Posterior vena cava (tissue), 2 donors: ENCODE results near the gene INPP4B. TPM values are rescaled to one million over a fixed set of nuclear protein-coding genes. Genes with fewer than 3 reads are reported as not detected.

Experiments
- DNase-seq: peaks from one replicate; pipeline ENCODE4 v3.0.0-alpha.2; 2020; ENCODE audit warnings: low spot score
- intact Hi-C, 2 donors: fragments of 100-400 bp; cut with DNase I; formaldehyde crosslinking; loops; one replicate each; pipeline versions ENCODE4 v1.14.1 to v1.14.2; 2022 to 2023
- total RNA-seq, 2 donors: library from RNA; stranded (reverse); fragmentation: NEBNext Ultra II Directional; extraction: Animal tissue kit (Norgen Biotek cat#: 25700); gene quantifications; one replicate each; pipeline ENCODE4 v1.2.1, GENCODE V29; 2021
- donor health status: DM: yes; HTN: yes; CAD: no.
- donor health status: DM: yes; HTN: yes; CAD: no.

INPP4B gene
- total RNA-seq, 2 donors from 2014 or later: 24.9 to 25.7 TPM

- intact Hi-C loops: no loop called here
- DNase-seq: no peak
These were observed 473.4 kb downstream of the INPP4B start for GRCh38 chr4:142372530-142373260.

- no peak for DNase-seq
- intact Hi-C loops: no loop called here
These were observed 477.0 kb downstream of the INPP4B start for GRCh38 chr4:142369141-142369540.

- intact Hi-C loops: no loop called here
These were observed 478.5 kb downstream of the INPP4B start for GRCh38 chr4:142367418-142368180.

GRCh38 chr4:142366769-142367181 lies 479.3 kb downstream of the INPP4B start:
- DNase-seq: no peak
- intact Hi-C loops: no loop called here

More at GRCh38 chr4:142367418-142368180, 478.5 kb downstream of the INPP4B start:
- no peak for DNase-seq

DNA sequence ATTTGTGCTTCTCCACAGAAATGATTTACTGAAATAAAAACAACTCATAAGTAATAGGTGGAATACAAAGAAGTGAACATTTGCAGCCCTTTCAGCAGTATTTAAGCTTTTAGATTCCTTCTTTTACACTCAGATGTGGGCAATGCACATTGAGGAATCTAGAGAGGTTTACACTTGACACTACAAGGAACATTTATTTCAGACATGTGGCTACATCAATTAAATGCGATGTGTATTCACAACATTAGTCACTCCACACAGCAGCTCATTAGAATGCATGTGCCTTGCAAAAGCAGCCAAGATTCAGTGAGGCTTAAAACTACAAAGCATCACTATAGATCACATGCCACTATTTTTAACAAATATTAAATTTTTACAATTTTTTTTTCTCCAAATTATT lies 480.7 kb downstream of the INPP4B start:
- intact Hi-C loops: no loop called here
- no peak for DNase-seq

DNA sequence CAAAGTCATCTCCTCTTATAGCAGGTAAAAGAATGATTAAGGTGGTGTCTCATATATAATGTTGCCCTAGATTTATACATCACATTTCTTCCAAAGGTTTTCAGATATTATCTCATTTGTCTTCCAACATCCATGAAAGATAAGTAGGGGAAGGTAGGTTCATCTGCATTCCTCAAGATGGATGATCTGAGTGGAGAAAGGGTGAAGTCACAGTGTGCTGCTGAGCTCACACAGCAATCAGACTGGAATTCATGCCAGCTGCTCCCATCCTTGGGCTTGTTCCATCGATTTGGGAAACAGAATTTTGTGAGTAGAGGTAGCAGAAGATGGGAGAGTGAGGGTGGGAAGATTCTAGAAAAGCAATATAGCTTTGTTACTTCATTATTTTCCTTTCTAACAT lies 482.4 kb downstream of the INPP4B start:
- intact Hi-C loops: no loop called here
- DNase-seq: no peak

GRCh38 chr4:142361981-142362380 lies 484.1 kb downstream of the INPP4B start:
- no peak for DNase-seq
- intact Hi-C loops: no loop called here

- DNase-seq: no peak
- intact Hi-C loops: no loop called here
These were observed 485.4 kb downstream of the INPP4B start for GRCh38 chr4:142360657-142361056.

GRCh38 chr4:142358656-142359055 lies 487.4 kb downstream of the INPP4B start:
- DNase-seq: no peak
- intact Hi-C loops: loop anchor here in 1 of 2 donors (10.0 kb wide), 1 partner anchor 234 kb away; no protein-coding TSS in a partner anchor

DNA sequence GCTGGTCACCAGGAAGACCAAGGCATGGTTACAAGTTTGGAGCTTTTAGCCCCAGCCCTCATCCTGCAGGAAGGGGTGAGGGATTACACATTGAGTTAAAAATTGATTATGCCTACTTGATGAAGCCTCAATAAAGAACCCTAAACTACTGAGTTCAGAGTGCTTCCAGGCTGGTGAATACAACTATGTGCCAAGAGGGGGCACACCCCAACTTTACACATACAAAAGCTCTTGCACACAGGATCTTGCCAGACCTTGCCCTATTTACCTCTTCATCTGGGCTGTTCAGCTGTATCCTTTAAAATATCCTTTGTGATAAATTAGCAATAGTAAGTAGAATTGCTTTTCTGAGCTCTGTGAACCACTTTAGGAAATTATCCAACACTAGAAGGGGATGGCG lies 489.3 kb downstream of the INPP4B start:
- DNase-seq: no peak
- intact Hi-C loops: loop anchor here in 1 of 2 donors (10.0 kb wide), 1 partner anchor 232 kb away; no protein-coding TSS in a partner anchor

GRCh38 chr4:142356118-142356759 lies 489.9 kb downstream of the INPP4B start:
- intact Hi-C loops: loop anchor here in 1 of 2 donors (10.0 kb wide), 1 partner anchor 231 kb away; no protein-coding TSS in a partner anchor
- DNase-seq: no peak

GRCh38 chr4:142355421-142355930 lies 490.6 kb downstream of the INPP4B start:
- no peak for DNase-seq
- intact Hi-C loops: loop anchor here in 1 of 2 donors (10.0 kb wide), 1 partner anchor 231 kb away; no protein-coding TSS in a partner anchor

DNA sequence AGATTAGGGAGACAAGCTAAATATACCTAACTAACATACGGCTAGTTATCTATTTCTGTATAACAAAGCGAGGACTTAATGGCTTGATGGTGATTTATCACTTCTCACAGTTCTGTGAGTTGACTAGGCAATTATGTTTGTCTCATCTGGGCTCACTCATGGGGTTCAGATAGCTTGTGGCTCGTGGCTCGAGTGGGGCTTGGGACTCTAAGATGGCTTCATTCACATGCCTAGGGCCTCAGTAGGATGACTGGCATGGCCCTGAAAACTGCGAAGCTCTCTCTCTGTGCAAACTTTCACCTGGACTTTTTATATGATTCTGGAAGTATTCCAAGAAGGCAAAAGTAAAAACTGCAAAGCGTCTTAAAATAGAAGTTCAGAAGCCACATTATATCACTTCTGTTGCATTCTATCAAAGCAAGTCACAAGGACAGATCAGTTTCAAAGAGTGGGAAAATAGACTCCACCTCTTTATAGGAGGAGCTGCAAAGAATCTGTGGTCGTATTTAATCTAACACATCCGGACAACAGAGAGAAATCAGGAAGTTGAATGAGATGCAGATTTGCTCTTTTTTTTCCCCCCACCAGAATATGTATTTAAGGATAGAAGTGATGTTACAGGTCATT lies 491.2 kb downstream of the INPP4B start:
- DNase-seq: no peak
- intact Hi-C loops: loop anchor here in 1 of 2 donors (10.0 kb wide), 1 partner anchor 230 kb away; no protein-coding TSS in a partner anchor

GRCh38 chr4:142354041-142354440 lies 492.1 kb downstream of the INPP4B start:
- DNase-seq: no peak
- intact Hi-C loops: loop anchor here in 1 of 2 donors (10.0 kb wide), 1 partner anchor 229 kb away; no protein-coding TSS in a partner anchor

DNA sequence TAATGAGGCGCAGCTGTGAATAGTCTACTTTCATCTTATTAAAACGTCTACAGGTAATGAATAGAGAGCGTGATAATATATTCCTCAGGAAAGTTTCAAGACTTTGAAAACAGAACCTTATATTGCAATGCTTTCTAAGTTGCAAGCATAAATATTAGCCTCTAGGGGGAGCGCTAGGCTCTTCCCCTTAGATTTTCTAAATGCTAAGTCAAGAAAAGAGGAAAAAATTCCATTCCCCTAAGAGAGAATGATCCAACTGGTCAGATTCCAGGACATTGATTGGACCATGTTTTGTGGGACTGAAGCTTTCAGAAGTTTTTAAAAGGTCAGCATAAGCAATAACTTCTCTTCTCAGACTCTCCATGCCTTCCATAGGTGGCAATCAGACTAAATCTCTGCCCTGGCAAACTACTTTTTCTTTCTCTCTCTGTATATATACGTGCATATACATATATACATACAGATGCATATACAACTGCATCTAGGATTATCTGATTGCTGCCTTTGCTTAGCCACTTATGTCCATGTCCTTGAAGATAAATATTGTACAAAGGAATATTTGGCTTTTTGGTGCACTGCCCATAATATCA lies 492.9 kb downstream of the INPP4B start:
- intact Hi-C loops: loop anchor here in 1 of 2 donors (10.0 kb wide), 1 partner anchor 228 kb away; no protein-coding TSS in a partner anchor
- no peak for DNase-seq

GRCh38 chr4:142352712-142353111 lies 493.4 kb downstream of the INPP4B start:
- intact Hi-C loops: loop anchor here in 1 of 2 donors (10.0 kb wide), 1 partner anchor 228 kb away; no protein-coding TSS in a partner anchor
- DNase-seq: no peak

GRCh38 chr4:142351958-142352357 lies 494.1 kb downstream of the INPP4B start:
- intact Hi-C loops: loop anchor here in 1 of 2 donors (10.0 kb wide), 1 partner anchor 227 kb away; no protein-coding TSS in a partner anchor
- no peak for DNase-seq

DNA sequence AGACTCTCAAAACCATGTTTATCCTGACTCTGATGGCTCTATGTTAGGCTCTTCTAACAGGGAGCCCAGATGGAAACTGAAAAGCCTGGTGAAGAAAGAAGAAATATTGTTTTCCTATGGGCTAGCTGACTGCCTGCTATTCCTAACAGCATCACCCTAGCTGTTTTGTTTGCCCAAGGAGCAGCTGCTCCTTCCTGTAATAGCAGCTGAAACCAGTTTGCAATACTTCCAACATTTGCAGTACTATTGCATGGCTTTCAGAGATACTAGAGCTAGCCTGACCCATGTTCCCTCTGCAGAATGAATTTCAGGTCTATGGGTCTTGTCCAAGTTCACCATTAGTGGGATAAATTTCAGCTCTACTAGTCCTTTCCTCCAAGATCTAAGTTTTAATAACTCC lies 495.2 kb downstream of the INPP4B start:
- intact Hi-C loops: loop anchor here in 1 of 2 donors (10.0 kb wide), 1 partner anchor 226 kb away; no protein-coding TSS in a partner anchor
- DNase-seq: no peak
